GM18907 (cell line): ENCODE data around the gene NPFF.

Source experiments
- ATAC-seq: cut with Tn5 transposase; IDR thresholded peaks from one replicate; pipeline ENCODE4 v1.9.1; 2021; ENCODE audit warnings: mild to moderate bottlenecking, moderate library complexity; ENCODE audit not compliant: unreplicated experiment

The NPFF gene

DNA sequence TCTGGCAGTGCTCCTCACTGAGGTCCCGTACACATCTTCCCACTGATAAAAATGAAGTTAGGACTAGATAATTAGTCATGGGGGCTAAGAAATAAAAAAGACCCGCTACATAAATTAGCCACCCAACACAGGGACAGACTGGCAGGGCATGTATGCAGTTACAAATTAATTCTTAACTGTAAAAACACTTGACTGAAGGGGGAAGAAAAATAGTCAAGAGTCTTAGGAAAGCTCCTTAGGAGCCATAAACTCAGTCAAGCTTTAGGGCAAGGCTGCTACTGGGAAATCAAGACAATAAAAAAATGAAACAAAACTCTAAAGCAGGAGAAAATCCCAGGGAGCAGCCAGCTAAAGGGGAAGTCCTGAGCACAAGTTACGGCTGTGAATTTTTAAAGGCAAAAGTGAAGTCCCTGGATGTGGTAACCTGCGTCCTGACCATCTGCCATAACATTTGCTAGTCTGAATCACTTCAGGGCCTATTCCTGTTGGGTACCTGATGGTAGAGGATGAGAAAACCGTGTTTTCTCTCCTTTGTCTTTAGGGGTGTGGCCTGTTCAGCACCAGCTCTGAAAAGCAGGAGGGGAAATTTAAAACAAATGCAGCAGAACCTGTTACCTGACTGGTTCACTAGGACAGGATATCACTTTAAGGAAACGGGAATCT lies 7.5 kb upstream of the NPFF start:
- no peak for ATAC-seq

DNA sequence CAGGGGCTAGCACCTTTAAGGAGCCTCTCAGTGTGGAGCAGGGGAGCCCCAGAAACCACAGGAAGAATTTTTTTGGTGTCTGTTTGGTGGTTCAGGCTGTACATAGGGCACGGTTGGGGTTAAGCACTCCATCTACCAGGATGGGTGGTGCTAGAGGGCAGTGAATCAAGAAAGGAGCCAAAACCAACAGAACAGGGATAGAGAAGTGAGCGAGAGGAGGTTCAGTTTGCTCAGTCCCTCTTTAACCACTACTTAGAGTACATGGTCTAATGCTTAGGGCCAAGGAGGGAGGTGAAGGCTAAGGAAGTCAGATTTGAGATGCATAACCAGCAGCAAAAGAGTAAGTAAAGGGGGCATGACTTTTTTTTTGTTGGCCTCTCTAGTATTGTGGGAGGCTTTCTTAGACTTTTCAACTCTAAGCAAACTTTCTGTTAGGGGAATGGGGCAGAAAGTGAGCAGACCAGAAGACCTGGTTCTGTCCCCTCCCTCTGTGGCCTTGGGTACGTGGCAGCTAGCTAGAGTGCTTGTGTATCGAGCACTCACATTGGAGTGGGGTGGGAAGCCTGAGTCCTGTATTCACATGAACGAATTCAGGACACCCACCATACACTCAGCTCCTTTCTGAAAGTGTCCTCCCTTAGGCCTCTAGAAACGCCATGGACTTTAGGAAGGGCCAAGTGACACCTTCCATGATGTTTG lies 6.6 kb upstream of the NPFF start:
- no peak for ATAC-seq

DNA sequence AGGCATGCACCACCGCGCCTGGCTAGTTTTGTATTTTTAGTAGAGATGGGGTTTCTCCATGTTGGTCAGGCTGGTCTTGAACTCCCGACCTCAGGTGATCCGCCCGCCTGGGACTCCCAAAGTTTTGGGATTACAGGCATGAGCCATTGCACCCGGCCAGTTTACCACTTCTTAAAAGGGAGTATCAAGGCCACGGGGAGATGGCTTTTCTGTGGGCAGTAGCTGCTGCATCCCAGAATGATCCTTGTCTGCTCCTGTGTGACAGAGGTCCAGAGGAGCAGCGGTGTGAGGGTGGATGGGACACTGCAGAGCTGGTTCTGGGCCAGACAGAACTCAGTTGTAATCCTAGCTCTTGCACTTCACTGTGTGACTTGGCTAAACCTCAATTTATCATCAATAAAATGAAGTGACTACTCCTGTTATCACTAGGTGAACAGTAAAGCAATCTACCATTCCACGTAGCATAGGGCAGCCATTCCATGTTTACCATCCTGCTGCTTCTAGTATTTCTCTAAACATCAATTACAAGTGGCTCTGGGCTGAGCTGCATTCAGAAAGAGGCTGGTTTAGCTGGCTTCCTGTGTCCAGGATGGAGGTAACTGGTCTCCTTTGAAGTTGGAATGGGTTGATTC lies 3.0 kb upstream of the NPFF start:
- ATAC-seq, result no peak

DNA sequence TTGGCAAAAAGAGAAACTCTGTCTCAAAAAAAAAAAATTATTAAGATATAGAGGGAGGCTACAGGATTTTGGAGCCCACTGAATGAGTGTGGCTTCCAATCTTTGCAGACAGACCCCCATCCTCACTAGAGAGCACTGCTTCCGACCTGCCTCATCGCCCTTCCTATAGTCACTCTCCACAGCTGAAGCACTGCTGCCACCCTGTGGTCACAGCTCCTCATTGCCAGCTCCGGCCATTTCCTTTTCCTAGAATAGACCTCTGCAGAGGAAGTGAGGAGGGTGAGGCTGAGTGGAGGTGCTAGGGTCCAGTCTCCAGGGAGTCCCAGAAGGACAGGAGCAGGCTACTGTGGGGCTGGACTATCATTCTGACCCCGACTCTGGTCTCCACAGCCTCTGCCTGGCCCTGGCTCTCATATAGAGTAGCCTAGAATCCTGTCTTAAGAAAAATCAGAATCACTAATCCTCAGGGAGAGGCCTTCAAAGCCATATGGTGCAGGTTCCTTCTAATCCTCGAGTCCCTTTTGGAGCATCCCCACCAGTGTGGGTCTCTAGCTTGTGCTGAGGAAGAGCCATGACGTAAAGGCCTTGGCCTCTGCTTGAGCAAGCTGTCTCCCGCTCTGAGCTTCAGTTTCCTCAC lies 1.4 kb upstream of the NPFF start:
- peak; percentile 83 for ATAC-seq

DNA sequence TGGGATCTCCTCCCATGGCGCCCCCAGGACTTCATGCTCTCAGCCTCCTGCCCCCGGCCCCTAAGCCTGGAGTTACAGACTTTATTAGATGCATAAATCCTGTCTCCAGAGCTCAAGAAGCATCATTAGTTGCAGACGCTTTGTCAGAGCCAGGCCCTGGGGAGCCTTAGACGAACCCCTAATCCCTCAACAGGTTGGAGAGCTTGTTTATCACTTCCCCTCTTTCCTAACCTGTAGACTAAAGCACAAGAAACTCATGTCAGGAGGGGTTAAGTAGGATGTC lies 260 bp upstream of the NPFF start:
- no peak for ATAC-seq

- ATAC-seq, result no peak
These were observed 866 bp downstream of the NPFF start for GRCh38 chr12:53506450-53506785.

DNA sequence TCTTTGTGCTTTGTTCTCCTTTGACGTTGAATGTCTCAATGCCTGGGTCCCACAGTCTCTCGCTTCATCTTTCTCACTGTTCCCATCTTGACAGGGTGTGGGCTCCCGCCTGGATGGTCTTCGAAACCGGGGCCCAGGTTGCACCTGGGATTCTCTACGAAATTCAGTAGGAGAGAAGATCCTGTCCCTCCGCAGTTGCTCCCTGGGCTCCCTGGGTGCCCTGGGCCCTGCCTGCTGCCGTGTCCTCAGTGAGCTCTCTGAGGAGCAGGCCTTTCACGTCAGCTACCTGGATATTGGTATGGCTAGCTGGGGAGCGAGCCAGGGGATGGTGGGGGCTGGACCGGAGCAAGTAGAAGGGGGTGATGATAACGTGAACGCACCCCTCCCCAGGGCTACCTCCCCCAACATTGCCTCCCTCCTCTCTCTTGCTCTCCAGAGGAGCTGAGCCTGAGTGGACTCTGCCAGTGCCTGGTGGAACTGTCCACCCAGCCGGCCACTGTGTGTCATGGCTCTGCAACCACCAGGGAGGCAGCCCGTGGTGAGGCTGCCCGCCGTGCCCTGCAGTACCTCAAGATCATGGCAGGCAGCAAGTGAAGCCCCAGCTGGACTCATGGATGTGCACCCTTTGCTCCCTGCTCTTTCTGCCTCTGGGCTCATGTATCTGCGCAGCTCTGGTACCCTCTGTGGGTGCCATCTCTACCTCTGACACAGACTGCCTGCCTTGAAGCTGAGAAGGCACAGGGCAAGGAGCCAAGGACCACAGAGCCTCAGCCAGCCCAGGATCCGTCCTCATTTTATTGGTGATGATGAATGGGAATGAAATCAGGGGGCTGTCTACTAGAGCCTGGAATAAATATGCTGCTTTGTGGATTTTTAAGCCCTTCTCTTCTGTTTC lies 1.5 kb downstream of the NPFF start:
- ATAC-seq, result no peak

DNA sequence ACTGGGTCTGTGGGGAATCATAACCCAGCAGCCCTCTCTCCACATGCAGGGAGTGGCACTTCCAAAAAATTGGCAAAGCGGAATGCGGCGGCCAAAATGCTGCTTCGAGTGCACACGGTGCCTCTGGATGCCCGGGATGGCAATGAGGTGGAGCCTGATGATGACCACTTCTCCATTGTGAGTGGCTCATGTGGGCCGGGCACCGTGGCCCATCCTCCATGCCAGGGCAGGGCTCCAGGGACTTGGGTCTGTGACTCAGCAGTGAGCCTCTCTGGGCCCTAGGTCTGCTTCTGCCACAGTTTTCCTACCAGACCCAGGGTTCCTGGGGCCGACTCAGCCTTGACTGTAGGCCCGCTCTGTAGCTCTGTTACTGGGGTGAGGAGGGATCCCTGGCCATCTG lies 2.2 kb downstream of the NPFF start:
- ATAC-seq, result no peak

DNA sequence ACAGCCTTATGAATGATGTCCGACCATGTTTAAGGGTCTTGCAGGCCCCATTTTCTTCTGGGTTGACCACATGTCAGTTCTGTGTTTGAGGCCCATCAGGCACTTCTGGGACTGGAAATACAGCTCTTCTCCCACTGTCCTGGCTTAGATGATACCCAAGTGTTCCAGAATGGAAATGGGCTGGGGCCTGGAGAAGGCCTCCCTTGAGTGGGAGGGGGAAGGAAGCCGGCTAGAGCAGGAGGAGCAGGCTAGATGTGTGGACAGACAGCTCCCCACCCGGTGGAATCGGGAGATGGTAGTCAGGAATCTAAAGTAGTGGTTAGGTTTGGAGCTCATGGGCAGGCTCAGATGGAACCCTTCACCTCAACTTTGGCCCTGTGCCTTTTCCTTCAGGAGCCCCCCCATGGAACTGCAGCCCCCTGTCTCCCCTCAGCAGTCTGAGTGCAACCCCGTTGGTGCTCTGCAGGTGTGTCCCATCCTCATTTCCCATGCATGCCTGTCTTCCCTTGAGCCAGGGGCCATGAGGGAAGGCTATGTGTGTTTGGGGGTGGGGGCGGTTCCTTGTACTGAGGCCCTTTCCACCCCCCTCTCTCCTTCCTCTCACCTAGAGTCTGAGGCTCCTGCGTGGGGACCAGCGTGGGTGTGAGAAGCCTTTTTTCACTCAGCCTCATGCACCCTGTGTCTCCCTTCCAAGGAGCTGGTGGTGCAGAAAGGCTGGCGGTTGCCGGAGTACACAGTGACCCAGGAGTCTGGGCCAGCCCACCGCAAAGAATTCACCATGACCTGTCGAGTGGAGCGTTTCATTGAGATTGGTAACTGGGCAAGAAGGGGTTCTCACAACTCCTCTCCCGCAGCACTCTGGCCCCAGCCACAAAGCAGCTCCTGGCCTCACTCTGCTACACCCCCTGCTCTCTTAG lies 3.0 kb downstream of the NPFF start:
- ATAC-seq, result no peak

- ATAC-seq, result no peak
These were observed 4.1 kb downstream of the NPFF start for GRCh38 chr12:53502983-53503728.

GRCh38 chr12:53502331-53502730 lies 5.0 kb downstream of the NPFF start:
- no peak for ATAC-seq

DNA sequence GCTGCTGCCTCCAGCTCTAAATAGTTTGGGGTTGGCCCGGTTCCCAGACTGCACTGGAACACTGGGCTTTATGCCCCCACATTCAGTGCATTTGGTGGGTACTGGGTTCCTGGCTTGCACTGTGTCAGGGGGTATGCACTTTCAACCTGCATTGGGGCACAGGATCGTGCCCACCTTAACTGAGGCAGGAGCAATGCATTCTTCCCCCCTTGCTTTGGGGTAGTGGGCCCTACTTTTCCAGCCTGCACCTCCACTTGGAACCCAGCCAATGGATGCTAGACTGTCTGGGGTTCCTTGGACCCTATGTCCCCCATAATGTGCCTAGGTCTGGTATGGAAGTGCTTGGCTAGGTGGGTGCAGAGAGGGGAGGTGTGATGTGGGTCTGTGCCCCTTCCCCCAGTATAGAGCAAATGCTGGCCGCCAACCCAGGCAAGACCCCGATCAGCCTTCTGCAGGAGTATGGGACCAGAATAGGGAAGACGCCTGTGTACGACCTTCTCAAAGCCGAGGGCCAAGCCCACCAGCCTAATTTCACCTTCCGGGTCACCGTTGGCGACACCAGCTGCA lies 5.6 kb downstream of the NPFF start:
- no peak for ATAC-seq

GRCh38 chr12:53500776-53501614 lies 6.3 kb downstream of the NPFF start, which contains the start of gene TARBP2:
TARBP2 (plus strand) TSS chr12:53501283; CDS start chr12:53501409, 126 bp downstream.
- ATAC-seq, result peak; percentile 83

GRCh38 chr12:53500142-53500775 lies 7.0 kb downstream of the NPFF start:
- no peak for ATAC-seq

GRCh38 chr12:53499266-53500141 lies 7.8 kb downstream of the NPFF start, which contains the start of gene MAP3K12:
MAP3K12 (minus strand) TSS chr12:53499458; CDS start chr12:53487391, 12,067 bp downstream.
- no peak for ATAC-seq

DNA sequence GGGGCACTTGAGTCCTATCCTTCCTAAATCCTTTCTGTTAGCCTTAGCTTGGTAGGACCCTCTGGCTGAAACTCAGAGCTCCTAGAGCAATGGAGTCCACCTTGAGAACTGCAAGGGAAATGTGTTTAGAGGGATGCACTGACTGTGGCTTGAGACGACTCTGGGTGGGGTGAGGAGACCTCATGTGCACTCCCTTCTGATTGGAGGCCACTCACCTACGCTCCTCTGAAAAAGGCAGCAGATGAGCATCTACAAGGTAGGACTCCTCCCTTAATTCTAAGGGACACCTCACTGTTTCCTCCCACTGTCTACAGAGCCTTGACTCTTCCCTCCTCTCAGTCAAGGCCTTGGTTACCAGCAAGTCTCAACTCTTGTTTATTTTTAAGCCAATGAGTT lies 9.1 kb downstream of the NPFF start:
- ATAC-seq, result no peak

- no peak for ATAC-seq
These were observed 9.8 kb downstream of the NPFF start for GRCh38 chr12:53497461-53497860.
